SW480 (cell line): Measurements from ENCODE around the gene ZSCAN2.
"Not testable (repeated sequence)": the region's sequence is repeated elsewhere in the genome, so short reads cannot be mapped to it uniquely, and the experiment has no call there.

Source experiments
- DNase-seq: peaks from one replicate; pipeline ENCODE4 v3.0.0-alpha.2; 2016; ENCODE audit warnings: low spot score

The ZSCAN2 gene

GRCh38 chr15:84641871-84642270, 41.1 kb downstream of the ZSCAN2 start:
- not testable (repeated sequence) for DNase-seq

GRCh38 chr15:84642640-84643039, 41.8 kb downstream of the ZSCAN2 start:
- not testable (repeated sequence) for DNase-seq

GRCh38 chr15:84643838-84644237, 43.0 kb downstream of the ZSCAN2 start:
- no peak for DNase-seq

GRCh38 chr15:84645496-84645895, 44.7 kb downstream of the ZSCAN2 start:
- no peak for DNase-seq

- DNase-seq = no peak
These were observed 45.2 kb downstream of the ZSCAN2 start for GRCh38 chr15:84645997-84646396.

GRCh38 chr15:84647726-84648125, 46.9 kb downstream of the ZSCAN2 start:
- DNase-seq = no peak

GRCh38 chr15:84648539-84648938, 47.7 kb downstream of the ZSCAN2 start:
- no peak for DNase-seq

- no peak for DNase-seq
These were observed 48.9 kb downstream of the ZSCAN2 start for GRCh38 chr15:84649706-84650105.

- no peak for DNase-seq
These were observed 52.7 kb downstream of the ZSCAN2 start for GRCh38 chr15:84653584-84653909.

GRCh38 chr15:84653910-84654688, 53.3 kb downstream of the ZSCAN2 start, which contains the start of gene WDR73:
WDR73 (minus strand) TSS chr15:84654283; CDS start chr15:84654274, 9 bp downstream.
- peak; percentile 90 for DNase-seq

- DNase-seq = peak; percentile 87
These were observed 54.1 kb downstream of the ZSCAN2 start for GRCh38 chr15:84654689-84655453.

- no peak for DNase-seq
These were observed 56.2 kb downstream of the ZSCAN2 start for GRCh38 chr15:84656972-84657371.

GRCh38 chr15:84657748-84658079, 56.9 kb downstream of the ZSCAN2 start:
- DNase-seq = no peak

GRCh38 chr15:84658080-84658787, 57.4 kb downstream of the ZSCAN2 start, which contains the start of gene NMB:
NMB (minus strand) TSS chr15:84658199; CDS start chr15:84658152, 47 bp downstream.
- peak; percentile 88 for DNase-seq

GRCh38 chr15:84658788-84659411, 58.1 kb downstream of the ZSCAN2 start:
- no peak for DNase-seq

- no peak for DNase-seq
These were observed 59.3 kb downstream of the ZSCAN2 start for GRCh38 chr15:84659904-84660781.

- no peak for DNase-seq
These were observed 60.2 kb downstream of the ZSCAN2 start for GRCh38 chr15:84661001-84661400.

- no peak for DNase-seq
These were observed 65.6 kb downstream of the ZSCAN2 start for GRCh38 chr15:84666373-84666772.

GRCh38 chr15:84668221-84668982, 67.6 kb downstream of the ZSCAN2 start:
- no peak for DNase-seq

- DNase-seq = no peak
These were observed 68.9 kb downstream of the ZSCAN2 start for GRCh38 chr15:84669726-84670125.
